A673 (cell line): Measurements from ENCODE around the gene RGS14. TPM values are rescaled to one million over a fixed set of nuclear protein-coding genes. Genes with fewer than 3 reads are reported as not detected.

Experiments used
- BruUV-seq: library from RNA; stranded (reverse); fragments of 400-500 nt; replicated peaks from 2 replicates; lab custom pipeline; 2021; lab: Mats Ljungman, UMichigan
- CTCF ChIA-PET: fragments of 300-600 bp; sonication (Branson Sonifier 250); formaldehyde crosslinking; loops from one replicate; lab custom pipeline; 2022; ENCODE audit warnings: antibody characterized with exemption; lab: Charles Lee
- POLR2A ChIA-PET: fragments of 300-600 bp; sonication (Branson Sonifier 250); formaldehyde crosslinking; loops from one replicate; lab custom pipeline; 2022; ENCODE audit warnings: antibody characterized with exemption; ENCODE audit not compliant: low non-redundant PET; lab: Charles Lee
- DNase-seq: peaks from one replicate; pipeline ENCODE4 v3.0.0-alpha.2; 2015; ENCODE audit warnings: low spot score
- H3K27ac ChIP-seq: fragments of 200-600 bp; sonication (generic); 2 replicates; pipeline ENCODE4 v1.5.1; 2016; ENCODE audit warnings: mixed run types, low read depth, mild to moderate bottlenecking, mixed read lengths, antibody characterized with exemption, low read length; ENCODE audit not compliant: poor library complexity, severe bottlenecking
- H3K27me3 ChIP-seq: fragments of 200-600 bp; sonication (generic); replicated peaks from 2 replicates; pipeline ENCODE4 v1.6.1; 2017; ENCODE audit warnings: mixed run types, low read depth, mild to moderate bottlenecking, mixed read lengths, antibody characterized with exemption, low read length; ENCODE audit not compliant: insufficient read depth, poor library complexity
- H3K36me3 ChIP-seq: fragments of 200-600 bp; sonication (generic); 2 replicates; pipeline ENCODE4 v1.6.1; 2016; ENCODE audit warnings: mixed run types, mild to moderate bottlenecking, mixed read lengths, antibody characterized with exemption, low read length; ENCODE audit not compliant: insufficient read depth, poor library complexity, severe bottlenecking
- H3K4me1 ChIP-seq: fragments of 200-600 bp; sonication (generic); 2 replicates; pipeline ENCODE4 v1.6.1; 2017; ENCODE audit warnings: mixed run types, mild to moderate bottlenecking, mixed read lengths, antibody characterized with exemption, low read length; ENCODE audit not compliant: insufficient read depth, poor library complexity, severe bottlenecking
- H3K4me3 ChIP-seq: fragments of 200-600 bp; sonication (generic); 2 replicates; pipeline ENCODE4 v1.5.1; 2016; ENCODE audit warnings: low read depth, mixed run types, mild to moderate bottlenecking, mixed read lengths, low read length; ENCODE audit not compliant: poor library complexity, severe bottlenecking
- H3K9me3 ChIP-seq: fragments of 200-600 bp; sonication (generic); 2 replicates; pipeline ENCODE4 v1.6.1; 2016; ENCODE audit warnings: mixed run types, low read depth, mild to moderate bottlenecking, mixed read lengths, antibody characterized with exemption, low read length; ENCODE audit not compliant: poor library complexity, severe bottlenecking
- CTCF ChIP-seq: fragments of 300-800, 200-600 bp; sonication (generic); conservative IDR thresholded peaks from 2 replicates; pipeline ENCODE4 v1.5.1; 2017; ENCODE audit warnings: low read depth, mild to moderate bottlenecking, antibody characterized with exemption, low read length, moderate library complexity, mixed read lengths
- EZH2 ChIP-seq: fragments of 200-600 bp; sonication (generic); IDR thresholded peaks from 2 replicates; pipeline ENCODE4 v1.6.1; 2017; ENCODE audit warnings: borderline replicate concordance, low read depth, mild to moderate bottlenecking, mixed read lengths, antibody characterized with exemption, low read length; ENCODE audit not compliant: poor library complexity, severe bottlenecking
- intact Hi-C: fragments of 100-400 bp; cut with micrococcal nuclease; formaldehyde crosslinking; loops from one replicate; pipeline ENCODE4 v1.10.0; 2022; ENCODE audit not compliant: unreplicated experiment
- total RNA-seq: library from RNA; stranded (reverse); gene quantifications from 2 replicates; pipeline ENCODE4 v1.2.3, GENCODE V29; 2021

RGS14 gene
- total RNA-seq, 1 experiment from 2014 or later: 3.1 TPM

- no peak for DNase-seq
- POLR2A ChIA-PET: interaction anchor here (0.5 to 0.6 kb wide), 2 partner anchors 61 to 141 kb away, joined by 4 to 9 read pairs; no protein-coding TSS in a partner anchor
- no peaks in the 10 kb centered on the region for H3K36me3 ChIP-seq
- H3K4me1 ChIP-seq: peaks cover 18% of the 10 kb centered on the region
- TF ChIP-seq EZH2: no peak
- no peak for TF ChIP-seq CTCF
- H3K27ac ChIP-seq: no peak overlapping the region
- H3K9me3 ChIP-seq: no peaks in the 10 kb centered on the region
- no TSS peak for BruUV-seq
- intact Hi-C loops: no loop called here
- CTCF ChIA-PET: interaction anchor here (0.7 to 2.1 kb wide), 3 partner anchors 14 to 53 kb away, joined by 3 to 7 read pairs (median 5); no protein-coding TSS in a partner anchor
- peaks cover 43% of the 10 kb centered on the region for H3K27me3 ChIP-seq
- peak overlapping the region; percentile 46 for H3K4me3 ChIP-seq
Observed at GRCh38 chr5:177404641-177405179, 47.0 kb downstream of the RGS14 start.

GRCh38 chr5:177405312-177405711, 47.6 kb downstream of the RGS14 start:
- no peak for DNase-seq
- Histone ChIP-seq H3K4me3 (no peak overlapping the region), H3K27ac (no peak overlapping the region), H3K36me3 (no peaks in the 10 kb centered on the region), H3K4me1 (peaks cover 18% of the 10 kb centered on the region), H3K9me3 (no peaks in the 10 kb centered on the region), H3K27me3 (peaks cover 37% of the 10 kb centered on the region)
- no TSS peak for BruUV-seq
- ChIA-PET CTCF (no interaction called here), POLR2A (interaction anchor here (0.5 to 0.6 kb wide), 2 partner anchors 61 to 140 kb away, joined by 4 to 9 read pairs; no protein-coding TSS in a partner anchor)
- TF ChIP-seq CTCF (no peak), EZH2 (no peak)
- intact Hi-C loops: no loop called here

- ChIA-PET POLR2A (no interaction called here), CTCF (no interaction called here)
Observed at GRCh38 chr5:177405805-177406204, 48.1 kb downstream of the RGS14 start.

More at GRCh38 chr5:177405805-177406204, 48.1 kb downstream of the RGS14 start:
- peaks cover 18% of the 10 kb centered on the region for H3K4me1 ChIP-seq
- no peak overlapping the region for H3K4me3 ChIP-seq
- no TSS peak for BruUV-seq
- no peaks in the 10 kb centered on the region for H3K9me3 ChIP-seq
- intact Hi-C loops: no loop called here
- TF ChIP-seq CTCF: no peak
- TF ChIP-seq EZH2: no peak
- no peaks in the 10 kb centered on the region for H3K36me3 ChIP-seq
- DNase-seq: no peak
- no peak overlapping the region for H3K27ac ChIP-seq
- H3K27me3 ChIP-seq: peaks cover 32% of the 10 kb centered on the region
